Fibroblast of skin of right biceps (primary cell): ENCODE results near the gene PLCB1.

ENCODE experiments used
- DNase-seq: peaks from one replicate; pipeline ENCODE4 v3.0.0-alpha.2; 2013

The PLCB1 gene

GRCh38 chr20:8756410-8756809 lies 624.3 kb downstream of the PLCB1 start:
- peak; percentile 92 for DNase-seq

GRCh38 chr20:8757146-8757545 lies 625.1 kb downstream of the PLCB1 start:
- peak; percentile 89 for DNase-seq

- DNase-seq, result peak; percentile 53
Measured at GRCh38 chr20:8764344-8764962, 632.4 kb downstream of the PLCB1 start.

- no peak for DNase-seq
Measured at GRCh38 chr20:8766868-8767390, 634.9 kb downstream of the PLCB1 start.

- DNase-seq, result no peak
Measured at GRCh38 chr20:8774412-8774811, 642.3 kb downstream of the PLCB1 start.

- DNase-seq, result peak; percentile 70
Measured at GRCh38 chr20:8777911-8778310, 645.8 kb downstream of the PLCB1 start.

GRCh38 chr20:8778387-8778786 lies 646.3 kb downstream of the PLCB1 start:
- DNase-seq, result no peak

- DNase-seq, result no peak
Measured at GRCh38 chr20:8780915-8781314, 648.8 kb downstream of the PLCB1 start.

GRCh38 chr20:8782804-8783203 lies 650.7 kb downstream of the PLCB1 start:
- peak; percentile 91 for DNase-seq

- DNase-seq, result peak; percentile 16
Measured at GRCh38 chr20:8783734-8784133, 651.7 kb downstream of the PLCB1 start.

GRCh38 chr20:8786383-8786782 lies 654.3 kb downstream of the PLCB1 start:
- DNase-seq, result no peak

GRCh38 chr20:8787090-8787489 lies 655.0 kb downstream of the PLCB1 start:
- DNase-seq, result no peak

GRCh38 chr20:8788275-8788674 lies 656.2 kb downstream of the PLCB1 start:
- DNase-seq, result no peak

GRCh38 chr20:8788831-8789230 lies 656.8 kb downstream of the PLCB1 start:
- DNase-seq, result no peak

- peak; percentile 56 for DNase-seq
Measured at GRCh38 chr20:8790442-8791074, 658.5 kb downstream of the PLCB1 start.

- DNase-seq, result no peak
Measured at GRCh38 chr20:8795404-8795803, 663.3 kb downstream of the PLCB1 start.

GRCh38 chr20:8796088-8796660 lies 664.1 kb downstream of the PLCB1 start:
- peak; percentile 26 for DNase-seq

- peak; percentile 56 for DNase-seq
Measured at GRCh38 chr20:8798505-8798904, 666.4 kb downstream of the PLCB1 start.

GRCh38 chr20:8800089-8800488 lies 668.0 kb downstream of the PLCB1 start:
- DNase-seq, result no peak

GRCh38 chr20:8801686-8802085 lies 669.6 kb downstream of the PLCB1 start:
- no peak for DNase-seq

GRCh38 chr20:8803065-8803464 lies 671.0 kb downstream of the PLCB1 start:
- DNase-seq, result peak; percentile 35

- DNase-seq, result no peak
Measured at GRCh38 chr20:8803941-8804340, 671.9 kb downstream of the PLCB1 start.

GRCh38 chr20:8805737-8806442 lies 673.8 kb downstream of the PLCB1 start:
- DNase-seq, result no peak
